Measurements from ENCODE around the gene VASH2. TPM values are rescaled to one million over a fixed set of nuclear protein-coding genes. Genes with fewer than 3 reads are reported as not detected.
"Not testable (repeated sequence)": the region's sequence is repeated elsewhere in the genome, so short reads cannot be mapped to it uniquely, and the experiment has no call there.

Gene VASH2
- total RNA-seq, 1 experiment from 2014 or later: not detected

DNA sequence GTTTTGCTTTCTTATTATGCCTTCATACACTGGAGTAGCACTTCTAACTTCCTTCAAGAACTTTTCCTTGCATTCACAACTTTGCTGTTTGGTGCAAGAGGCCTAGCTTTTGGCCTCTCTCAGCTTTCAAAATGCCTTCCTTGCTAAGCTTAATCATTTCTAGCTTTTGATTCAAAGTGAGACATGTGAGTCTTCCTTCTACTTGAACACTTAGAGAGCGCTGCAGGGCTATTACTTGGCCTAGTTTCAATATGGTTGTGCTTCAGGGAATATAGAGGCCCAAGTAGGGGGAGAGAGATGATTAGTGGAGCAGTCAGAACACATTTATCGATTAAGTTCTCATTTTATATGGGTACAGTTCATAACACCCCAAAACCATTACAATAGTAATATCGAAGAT, 52.9 kb downstream of the VASH2 start:
- Histone ChIP-seq H3K27me3 (ENCODE audit: low read length) (no peaks in the 10 kb centered on the region), H3K79me2 (ENCODE audit: low read length) (peaks cover under 1% of the 10 kb centered on the region; the same call in 1 of the 2 replicates), H3K36me3 (ENCODE audit: insufficient read depth, low read length) (peaks cover 35% of the 10 kb centered on the region; the same call in 1 of the 2 replicates), H3K4me2 (ENCODE audit: low read depth, low read length, poor library complexity, severe bottlenecking) (no peak overlapping the region), H3K9ac (ENCODE audit: low read length) (no peak overlapping the region), H3K4me3 (ENCODE audit: low read length) (no peak overlapping the region), H4K20me1 (ENCODE audit: insufficient read depth, low read depth, low read length) (no peaks in the 10 kb centered on the region), H3K9me3 (ENCODE audit: low read length) (no peaks in the 10 kb centered on the region), H2AFZ (ENCODE audit: low read length) (no peak overlapping the region), H3K4me1 (ENCODE audit: low read length) (no peaks in the 10 kb centered on the region), H3K9me2 (replicated peaks; ENCODE audit: insufficient read depth, low read length) (no peaks in the 10 kb centered on the region), H3K27ac (ENCODE audit: low read length) (no peak overlapping the region)
- no peak for DNase-seq

DNA sequence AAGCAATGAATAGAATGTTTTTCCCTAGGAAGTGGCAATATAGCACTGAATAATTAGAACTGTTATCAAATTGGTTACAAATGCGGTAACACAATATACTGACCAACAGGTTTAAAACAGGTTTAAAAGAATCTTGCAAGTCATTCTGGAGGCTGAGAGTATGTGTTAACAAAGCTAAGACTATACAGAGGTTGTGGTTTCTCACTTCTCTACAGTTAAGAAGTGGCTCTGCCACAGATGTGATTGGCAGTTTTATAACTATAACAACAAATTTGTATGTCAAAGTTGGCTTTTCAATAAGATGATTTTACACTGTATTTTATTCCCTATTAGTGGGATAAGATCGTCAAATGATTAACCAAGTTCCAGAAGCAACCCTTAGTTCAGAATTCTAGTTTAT, 58.2 kb downstream of the VASH2 start:
- no peak overlapping the region for H3K27ac ChIP-seq (ENCODE audit: low read length)
- DNase-seq: no peak
- peaks cover 47% of the 10 kb centered on the region for H3K79me2 ChIP-seq (ENCODE audit: low read length)
- H3K9me3 ChIP-seq (ENCODE audit: low read length): no peaks in the 10 kb centered on the region
- peaks cover 9% of the 10 kb centered on the region for H3K4me1 ChIP-seq (ENCODE audit: low read length)
- H3K9ac ChIP-seq (ENCODE audit: low read length): no peak overlapping the region
- H3K4me2 ChIP-seq (ENCODE audit: low read depth, low read length, poor library complexity, severe bottlenecking): no peak overlapping the region
- peaks cover 45% of the 10 kb centered on the region for H3K36me3 ChIP-seq (ENCODE audit: insufficient read depth, low read length)
- H3K27me3 ChIP-seq (ENCODE audit: low read length): no peaks in the 10 kb centered on the region
- no peaks in the 10 kb centered on the region for H3K9me2 ChIP-seq (replicated peaks; ENCODE audit: insufficient read depth, low read length)
- H3K4me3 ChIP-seq (ENCODE audit: low read length): no peak overlapping the region
- H2AFZ ChIP-seq (ENCODE audit: low read length): no peak overlapping the region
- no peaks in the 10 kb centered on the region for H4K20me1 ChIP-seq (ENCODE audit: insufficient read depth, low read depth, low read length)

DNA sequence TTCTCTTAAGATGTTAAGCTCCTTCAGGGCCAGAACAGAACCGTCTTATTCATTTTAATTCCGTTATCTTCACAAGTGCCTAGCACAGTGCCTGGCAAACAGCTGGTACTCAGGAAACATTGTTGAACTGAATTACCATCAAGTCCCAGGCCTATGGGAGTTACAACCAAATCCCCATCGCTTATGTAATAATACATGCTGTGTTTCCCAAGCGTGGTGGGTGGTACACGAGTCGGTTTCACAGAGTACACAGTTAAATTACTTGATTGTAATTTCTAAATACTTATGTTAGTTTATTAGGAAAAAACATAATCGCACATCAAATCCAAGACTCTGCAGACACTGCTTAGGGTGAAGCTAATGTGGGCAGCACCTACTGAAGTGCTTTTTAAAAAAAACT, 64.3 kb downstream of the VASH2 start:
- Histone ChIP-seq H3K9me3 (ENCODE audit: low read length) (no peaks in the 10 kb centered on the region), H3K4me1 (ENCODE audit: low read length) (peaks cover 24% of the 10 kb centered on the region), H4K20me1 (ENCODE audit: insufficient read depth, low read depth, low read length) (no peaks in the 10 kb centered on the region), H3K27me3 (ENCODE audit: low read length) (no peaks in the 10 kb centered on the region), H3K9me2 (replicated peaks; ENCODE audit: insufficient read depth, low read length) (no peaks in the 10 kb centered on the region), H3K79me2 (ENCODE audit: low read length) (peaks cover 51% of the 10 kb centered on the region), H3K27ac (ENCODE audit: low read length) (peak overlapping the region; percentile 89), H3K36me3 (ENCODE audit: insufficient read depth, low read length) (peaks cover 24% of the 10 kb centered on the region; the same call in 1 of the 2 replicates), H3K9ac (ENCODE audit: low read length) (peak overlapping the region; percentile 95), H3K4me3 (ENCODE audit: low read length) (peak overlapping the region; percentile 97), H2AFZ (ENCODE audit: low read length) (no peak overlapping the region), H3K4me2 (ENCODE audit: low read depth, low read length, poor library complexity, severe bottlenecking) (peak overlapping the region; percentile 81)
- DNase-seq: peak; percentile 64

DNA sequence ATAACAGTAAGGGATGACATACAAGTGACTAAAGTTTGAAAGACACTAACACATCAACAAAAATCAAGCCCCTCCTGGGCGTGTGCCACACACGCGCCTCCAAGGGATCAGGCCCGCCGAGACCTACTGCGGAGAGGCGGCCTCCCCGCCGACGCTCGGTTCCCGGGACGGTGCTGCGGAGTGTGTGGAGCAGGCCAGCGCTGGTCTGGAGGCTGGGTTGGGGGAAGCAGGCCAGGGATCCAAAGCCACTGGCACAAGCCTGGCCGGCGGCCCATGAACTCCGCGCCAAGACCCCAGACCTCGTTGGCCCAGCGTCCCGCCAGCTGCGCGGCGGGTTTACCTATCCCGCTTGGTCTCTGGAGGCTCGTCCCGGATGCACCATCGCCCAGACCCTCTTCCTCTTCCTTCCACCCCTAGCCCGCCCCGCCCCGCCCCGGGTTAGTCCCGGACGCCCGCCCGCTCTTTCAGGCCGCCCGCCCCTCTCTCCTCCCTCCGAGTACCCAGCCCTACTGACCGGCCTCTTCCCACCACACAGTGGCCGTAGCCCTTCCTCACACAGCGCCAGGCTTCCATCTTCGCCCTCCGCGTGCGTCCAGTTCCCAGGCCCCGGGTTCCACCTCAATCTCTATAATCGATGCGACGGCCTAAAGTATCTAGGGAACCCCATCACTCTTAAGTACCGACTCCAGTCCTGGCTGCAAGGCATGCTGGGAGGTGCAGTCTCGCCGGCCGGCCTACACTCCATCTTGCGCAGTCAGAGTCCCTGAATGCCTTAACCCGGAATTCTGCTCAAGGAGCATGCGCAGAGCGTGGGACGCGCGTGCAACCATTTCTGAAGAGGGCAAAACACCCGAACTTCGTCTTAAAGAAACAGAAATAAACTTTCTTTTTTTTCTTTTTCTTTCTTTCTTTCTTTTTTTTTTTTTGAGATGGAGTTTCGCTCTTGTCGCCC, 65.0 kb downstream of the VASH2 start, which contains the start of gene ANGEL2:
Gene ANGEL2 (minus strand): TSS at position 769 of the 952 bp plus-strand sequence. CDS start 196 bp downstream, at position 573.
- peak within 1 kb of the TSS; percentile 91; the same call in 1 of the 2 replicates for H2AFZ ChIP-seq (ENCODE audit: low read length)
- peak within 1 kb of the TSS; percentile 95 for H3K9ac ChIP-seq (ENCODE audit: low read length)
- H3K4me2 ChIP-seq (ENCODE audit: low read depth, low read length, poor library complexity, severe bottlenecking): peak within 1 kb of the TSS; percentile 81
- no peaks in the 10 kb centered on the region for H3K9me3 ChIP-seq (ENCODE audit: low read length)
- H3K79me2 ChIP-seq (ENCODE audit: low read length): peaks cover 49% of the 10 kb centered on the region
- H3K9me2 ChIP-seq (replicated peaks; ENCODE audit: insufficient read depth, low read length): no peaks in the 10 kb centered on the region
- H3K36me3 ChIP-seq (ENCODE audit: insufficient read depth, low read length): peaks cover 24% of the 10 kb centered on the region; the same call in 1 of the 2 replicates
- H4K20me1 ChIP-seq (ENCODE audit: insufficient read depth, low read depth, low read length): no peaks in the 10 kb centered on the region
- peak within 1 kb of the TSS; percentile 97 for H3K4me3 ChIP-seq (ENCODE audit: low read length)
- no peaks in the 10 kb centered on the region for H3K27me3 ChIP-seq (ENCODE audit: low read length)
- peaks cover 24% of the 10 kb centered on the region for H3K4me1 ChIP-seq (ENCODE audit: low read length)
- peak within 1 kb of the TSS; percentile 89 for H3K27ac ChIP-seq (ENCODE audit: low read length)
- peak; percentile 99 for DNase-seq

DNA sequence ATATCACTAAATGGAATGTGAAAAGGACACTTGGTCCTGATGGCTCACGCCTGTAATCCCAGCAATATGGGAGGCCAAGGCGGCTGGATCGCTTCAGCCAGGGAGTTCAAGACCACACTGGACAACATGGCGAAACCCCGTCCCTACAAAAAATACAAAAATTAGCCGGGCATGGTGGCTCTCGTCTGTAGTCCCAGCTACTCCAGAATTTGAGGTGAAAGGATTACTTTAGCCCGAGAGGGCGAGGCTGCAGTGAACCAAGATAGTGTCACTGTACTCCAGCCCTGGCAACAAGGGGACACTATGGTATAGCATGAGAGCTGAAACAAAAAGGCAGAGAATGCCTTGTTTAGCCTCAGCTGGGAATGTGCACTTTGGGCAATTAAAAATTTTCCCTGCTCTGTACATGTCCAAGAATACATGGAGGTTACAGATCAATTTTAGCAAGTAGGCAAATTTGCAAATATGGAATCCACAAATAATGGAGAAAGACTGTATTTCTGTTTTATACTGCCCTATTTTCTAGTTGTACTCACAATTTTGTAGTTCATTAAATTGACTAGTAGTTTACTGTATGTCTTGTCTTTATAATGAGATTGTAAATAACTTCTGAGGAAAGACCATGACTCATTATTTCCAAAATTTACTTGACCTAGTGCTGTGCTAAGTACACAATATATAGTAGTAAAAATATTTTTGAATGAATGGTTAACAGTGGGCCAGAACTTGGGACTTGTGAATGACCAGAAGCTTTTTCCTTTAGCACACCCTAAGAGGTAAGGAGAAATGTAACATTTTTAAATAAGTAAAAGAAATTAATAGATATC, 67.3 kb downstream of the VASH2 start:
- Histone ChIP-seq H3K27me3 (ENCODE audit: low read length) (no peaks in the 10 kb centered on the region), H3K4me2 (ENCODE audit: low read depth, low read length, poor library complexity, severe bottlenecking) (no peak overlapping the region), H3K9me3 (ENCODE audit: low read length) (no peaks in the 10 kb centered on the region), H3K79me2 (ENCODE audit: low read length) (peaks cover 26% of the 10 kb centered on the region), H3K9me2 (replicated peaks; ENCODE audit: insufficient read depth, low read length) (no peaks in the 10 kb centered on the region), H4K20me1 (ENCODE audit: insufficient read depth, low read depth, low read length) (no peaks in the 10 kb centered on the region), H3K9ac (ENCODE audit: low read length) (no peak overlapping the region), H3K4me3 (ENCODE audit: low read length) (no peak overlapping the region), H3K4me1 (ENCODE audit: low read length) (peaks cover 24% of the 10 kb centered on the region), H2AFZ (ENCODE audit: low read length) (peak overlapping the region; percentile 27; the same call in 1 of the 2 replicates), H3K36me3 (ENCODE audit: insufficient read depth, low read length) (peaks cover 7% of the 10 kb centered on the region; the same call in 1 of the 2 replicates), H3K27ac (ENCODE audit: low read length) (no peak overlapping the region)
- no peak for DNase-seq

DNA sequence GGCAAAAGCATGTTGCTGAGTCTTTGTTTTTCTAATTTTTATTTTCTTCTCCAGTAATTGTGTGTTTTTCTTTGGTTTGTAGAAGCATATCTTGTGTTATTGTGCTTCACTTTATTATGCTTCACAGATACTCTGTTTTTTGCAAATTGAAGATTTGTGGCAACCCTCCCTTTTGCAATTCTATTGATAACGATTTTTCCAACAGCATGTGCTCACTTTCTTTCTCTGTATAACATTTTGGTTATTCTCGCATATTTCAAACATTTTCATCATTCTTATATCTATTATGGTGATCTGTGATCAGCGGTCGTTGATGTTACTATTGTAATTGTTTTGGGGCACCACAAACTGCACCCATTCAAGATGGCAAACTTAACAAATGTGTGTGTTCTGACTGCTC, 69.1 kb downstream of the VASH2 start:
- no peaks in the 10 kb centered on the region for H3K9me3 ChIP-seq (ENCODE audit: low read length)
- no peaks in the 10 kb centered on the region for H3K9me2 ChIP-seq (replicated peaks; ENCODE audit: insufficient read depth, low read length)
- H3K4me3 ChIP-seq (ENCODE audit: low read length): no peak overlapping the region
- no peak overlapping the region for H2AFZ ChIP-seq (ENCODE audit: low read length)
- no peak overlapping the region for H3K9ac ChIP-seq (ENCODE audit: low read length)
- H3K27ac ChIP-seq (ENCODE audit: low read length): no peak overlapping the region
- no peaks in the 10 kb centered on the region for H3K27me3 ChIP-seq (ENCODE audit: low read length)
- DNase-seq: no peak
- H3K4me1 ChIP-seq (ENCODE audit: low read length): peaks cover 6% of the 10 kb centered on the region
- H3K36me3 ChIP-seq (ENCODE audit: insufficient read depth, low read length): no peaks in the 10 kb centered on the region
- peaks cover 8% of the 10 kb centered on the region for H3K79me2 ChIP-seq (ENCODE audit: low read length)
- no peak overlapping the region for H3K4me2 ChIP-seq (ENCODE audit: low read depth, low read length, poor library complexity, severe bottlenecking)
- H4K20me1 ChIP-seq (ENCODE audit: insufficient read depth, low read depth, low read length): no peaks in the 10 kb centered on the region

DNA sequence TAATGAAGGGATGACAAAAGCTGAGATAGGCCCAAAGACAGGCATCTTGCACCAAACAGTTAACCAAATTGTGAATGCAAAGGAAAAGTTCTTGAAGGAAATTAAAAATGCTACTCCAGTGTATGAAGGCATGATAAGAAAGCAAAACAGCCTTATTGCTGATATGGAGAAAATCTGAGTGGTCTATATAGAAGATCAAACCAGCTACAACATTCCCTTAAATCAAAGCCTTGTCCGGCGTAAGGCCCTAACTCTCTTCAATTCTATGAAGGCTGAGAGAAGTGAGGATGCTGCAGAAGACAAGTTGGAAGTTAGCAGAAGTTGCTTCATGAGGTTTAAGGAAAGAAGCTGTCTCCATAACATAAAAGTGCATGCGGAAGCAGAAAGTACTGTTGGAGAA, 69.7 kb downstream of the VASH2 start:
- Histone ChIP-seq H2AFZ (ENCODE audit: low read length) (no peak overlapping the region), H3K9ac (ENCODE audit: low read length) (no peak overlapping the region), H3K27ac (ENCODE audit: low read length) (no peak overlapping the region), H3K9me3 (ENCODE audit: low read length) (no peaks in the 10 kb centered on the region), H3K4me3 (ENCODE audit: low read length) (no peak overlapping the region), H3K36me3 (ENCODE audit: insufficient read depth, low read length) (no peaks in the 10 kb centered on the region), H4K20me1 (ENCODE audit: insufficient read depth, low read depth, low read length) (no peaks in the 10 kb centered on the region), H3K4me1 (ENCODE audit: low read length) (peaks cover 4% of the 10 kb centered on the region), H3K4me2 (ENCODE audit: low read depth, low read length, poor library complexity, severe bottlenecking) (no peak overlapping the region), H3K79me2 (ENCODE audit: low read length) (peaks cover 2% of the 10 kb centered on the region), H3K27me3 (ENCODE audit: low read length) (no peaks in the 10 kb centered on the region), H3K9me2 (replicated peaks; ENCODE audit: insufficient read depth, low read length) (no peaks in the 10 kb centered on the region)
- DNase-seq: no peak

DNA sequence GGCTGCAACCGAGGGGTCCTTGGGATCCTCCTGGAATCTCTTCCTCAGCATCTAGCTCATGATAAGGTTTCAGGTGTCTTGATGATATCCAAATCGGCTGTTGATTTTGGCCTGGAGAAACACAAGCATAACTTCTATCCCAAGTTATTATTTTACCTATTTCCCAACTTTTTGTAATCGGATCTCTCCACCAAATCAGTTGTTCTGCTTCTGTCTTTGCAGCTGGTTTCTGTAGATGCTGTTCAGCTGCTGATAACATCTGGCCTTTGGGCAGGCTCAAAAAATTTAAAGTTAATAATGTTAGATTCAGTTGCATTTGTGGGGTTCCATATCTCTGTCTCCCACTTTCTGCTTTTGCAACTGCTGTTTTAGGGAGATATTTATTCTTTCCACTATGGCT, 76.7 kb downstream of the VASH2 start:
- not testable (repeated sequence) for H3K9ac ChIP-seq (ENCODE audit: low read length); H3K27ac ChIP-seq (ENCODE audit: low read length); H3K9me2 ChIP-seq (replicated peaks; ENCODE audit: insufficient read depth, low read length); H3K4me1 ChIP-seq (ENCODE audit: low read length); H4K20me1 ChIP-seq (ENCODE audit: insufficient read depth, low read depth, low read length); H3K36me3 ChIP-seq (ENCODE audit: insufficient read depth, low read length); H3K4me2 ChIP-seq (ENCODE audit: low read depth, low read length, poor library complexity, severe bottlenecking); H3K79me2 ChIP-seq (ENCODE audit: low read length); H2AFZ ChIP-seq (ENCODE audit: low read length); DNase-seq; H3K9me3 ChIP-seq (ENCODE audit: low read length); H3K4me3 ChIP-seq (ENCODE audit: low read length); H3K27me3 ChIP-seq (ENCODE audit: low read length)

Measured in Karpas-422 (cell line).